CD4-positive, alpha-beta T cell (primary cell): ENCODE measurements around the gene CDH6. TPM values are rescaled to one million over a fixed set of nuclear protein-coding genes. Genes with fewer than 3 reads are reported as not detected.

ENCODE experiments used
- ATAC-seq: fragments of 200-7000 bp; cut with Tn5 transposase; one replicate; pipeline ENCODE4 v1.10.0; 2022; ENCODE audit warnings: mild to moderate bottlenecking; ENCODE audit not compliant: poor library complexity
- CTCF ChIA-PET: fragments of 350-600 bp; sonication (Branson Sonifier 250); formaldehyde crosslinking; loops from one replicate; lab custom pipeline; 2021; ENCODE audit warnings: antibody characterized with exemption, inconsistent platforms; lab: Charles Lee
- POLR2A ChIA-PET: fragments of 350-600 bp; sonication (Branson Sonifier 250); formaldehyde crosslinking; loops from one replicate; lab custom pipeline; 2021; ENCODE audit warnings: antibody characterized with exemption, inconsistent platforms; lab: Charles Lee
- DNase-seq, 14 experiments: peaks; one replicate each; pipeline ENCODE4 v3.0.0-alpha.2; 2013 to 2020; ENCODE audit warnings: mixed read lengths in 2 of 14
- H3K27ac ChIP-seq, 2 donors: one replicate each; pipeline versions ENCODE4 v1.5.1 to v1.7.0; 2013; ENCODE audit warnings: low read length in 2 of 2, low read depth in 1 of 2, mild to moderate bottlenecking in 1 of 2
- H3K27me3 ChIP-seq, 2 experiments: 1 replicate in 1 of 2; 2 replicates in 1 of 2; pipeline versions ENCODE4 v1.6.1 to v1.7.0; 2013; ENCODE audit warnings: low read length in 2 of 2, control low read depth in 1 of 2, mild to moderate bottlenecking in 1 of 2, moderate library complexity in 1 of 2; ENCODE audit not compliant: insufficient read depth in 2 of 2, control insufficient read depth in 1 of 2
- H3K36me3 ChIP-seq: one replicate; pipeline ENCODE4 v1.6.1; 2013; ENCODE audit warnings: low read length, control low read depth; ENCODE audit not compliant: insufficient read depth
- H3K4me1 ChIP-seq: one replicate; pipeline ENCODE4 v1.6.1; 2013; ENCODE audit warnings: low read length, control low read depth; ENCODE audit not compliant: insufficient read depth
- H3K4me3 ChIP-seq: one replicate; pipeline ENCODE4 v1.5.1; 2013; ENCODE audit warnings: mild to moderate bottlenecking, low read length, moderate library complexity
- H3K9me3 ChIP-seq, 2 experiments: 1 replicate in 1 of 2; 2 replicates in 1 of 2; pipeline versions ENCODE4 v1.6.1 to v1.7.0; 2013; ENCODE audit warnings: low read length in 2 of 2, mild to moderate bottlenecking in 2 of 2, control low read depth in 1 of 2, moderate library complexity in 1 of 2; ENCODE audit not compliant: control insufficient read depth in 1 of 2, insufficient read depth in 1 of 2
- H3K27ac Mint-ChIP-seq: one replicate; pipeline ENCODE4 v1.8.0; 2020; ENCODE audit warnings: mixed read lengths
- H3K27me3 Mint-ChIP-seq: one replicate; pipeline ENCODE4 v1.8.0; 2021; ENCODE audit warnings: mixed read lengths
- H3K36me3 Mint-ChIP-seq: one replicate; pipeline ENCODE4 v1.8.0; 2021; ENCODE audit warnings: low read depth, mixed read lengths
- H3K4me1 Mint-ChIP-seq: one replicate; pipeline ENCODE4 v1.8.0; 2021; ENCODE audit warnings: low read depth, mixed read lengths
- H3K4me3 Mint-ChIP-seq: one replicate; pipeline ENCODE4 v1.8.0; 2020; ENCODE audit warnings: mild to moderate bottlenecking, mixed read lengths
- H3K9me3 Mint-ChIP-seq: one replicate; pipeline ENCODE4 v1.8.0; 2020; ENCODE audit warnings: mixed read lengths
- intact Hi-C, 2 experiments: fragments of 100-400 bp; cut with DNase I in 1 of 2; cut with micrococcal nuclease in 1 of 2; formaldehyde crosslinking; loops; one replicate each; pipeline versions ENCODE4 v1.15.1 to v1.9.0; 2023 to 2025; cut with DNase I, micrococcal nuclease
- total RNA-seq, 174 experiments: library from RNA in 2 of 174; stranded (reverse) in 2 of 174; gene quantifications; one replicate each; pipeline ENCODE4 v1.2.3 and lab custom pipeline; 2021 to 2026
- TF ChIP-seq, protein P1 (sequence below): fragments of 200-600 bp; IDR thresholded peaks from one replicate; pipeline ENCODE4 v1.8.0; 2022; ENCODE audit warnings: antibody characterized with exemption, mild to moderate bottlenecking

CDH6 gene
- total RNA-seq, 2 experiments from 2014 or later: not detected

DNA sequence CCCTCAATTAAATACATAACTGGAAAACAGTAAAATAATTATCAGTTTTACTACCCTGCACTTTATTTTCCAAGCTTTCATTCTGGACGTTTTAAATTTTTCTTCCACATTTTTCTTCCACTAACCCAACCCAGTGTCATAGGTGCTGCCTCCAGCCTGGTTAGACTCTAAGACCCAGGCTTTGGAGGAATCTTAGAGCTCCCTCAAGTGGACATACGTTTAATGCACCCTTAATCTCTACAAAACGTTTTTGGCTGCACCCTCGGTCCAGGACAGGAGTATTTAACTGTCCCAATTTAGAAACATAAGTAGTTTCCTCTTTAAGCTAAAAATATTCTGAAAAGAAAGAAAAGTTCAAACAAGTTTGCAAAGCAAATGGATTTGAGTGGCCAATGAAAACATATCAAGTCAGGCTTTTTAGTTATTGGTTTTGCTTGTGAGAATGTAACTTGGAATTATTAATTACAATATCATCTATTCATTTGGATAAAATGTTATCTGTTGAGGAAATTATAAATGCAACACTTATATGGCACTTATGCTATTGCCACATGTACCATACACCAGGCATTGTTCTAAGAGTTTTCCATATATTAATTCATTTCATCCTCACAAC is 38.9 kb downstream of the CDH6 start:
- Histone ChIP-seq H3K9me3 (no peaks in the 10 kb centered on the region), H3K27ac (no peak overlapping the region), H3K4me1 (no peaks in the 10 kb centered on the region), H3K36me3 (no peaks in the 10 kb centered on the region), H3K27me3 (no peaks in the 10 kb centered on the region), H3K4me3 (no peak overlapping the region)
- Mint-ChIP-seq H3K4me1 (no peaks in the 10 kb centered on the region), H3K4me3 (no peak overlapping the region), H3K9me3 (peaks cover 3% of the 10 kb centered on the region), H3K36me3 (no peaks in the 10 kb centered on the region), H3K27me3 (no peaks in the 10 kb centered on the region), H3K27ac (no peak overlapping the region)
- DNase-seq: peak in 1 of 14 experiments; percentile 1
- ChIA-PET POLR2A (no interaction called here), CTCF (no interaction called here)
- ATAC-seq: no peak
- intact Hi-C loops: no loop called here
- TF ChIP-seq, protein P1, sequence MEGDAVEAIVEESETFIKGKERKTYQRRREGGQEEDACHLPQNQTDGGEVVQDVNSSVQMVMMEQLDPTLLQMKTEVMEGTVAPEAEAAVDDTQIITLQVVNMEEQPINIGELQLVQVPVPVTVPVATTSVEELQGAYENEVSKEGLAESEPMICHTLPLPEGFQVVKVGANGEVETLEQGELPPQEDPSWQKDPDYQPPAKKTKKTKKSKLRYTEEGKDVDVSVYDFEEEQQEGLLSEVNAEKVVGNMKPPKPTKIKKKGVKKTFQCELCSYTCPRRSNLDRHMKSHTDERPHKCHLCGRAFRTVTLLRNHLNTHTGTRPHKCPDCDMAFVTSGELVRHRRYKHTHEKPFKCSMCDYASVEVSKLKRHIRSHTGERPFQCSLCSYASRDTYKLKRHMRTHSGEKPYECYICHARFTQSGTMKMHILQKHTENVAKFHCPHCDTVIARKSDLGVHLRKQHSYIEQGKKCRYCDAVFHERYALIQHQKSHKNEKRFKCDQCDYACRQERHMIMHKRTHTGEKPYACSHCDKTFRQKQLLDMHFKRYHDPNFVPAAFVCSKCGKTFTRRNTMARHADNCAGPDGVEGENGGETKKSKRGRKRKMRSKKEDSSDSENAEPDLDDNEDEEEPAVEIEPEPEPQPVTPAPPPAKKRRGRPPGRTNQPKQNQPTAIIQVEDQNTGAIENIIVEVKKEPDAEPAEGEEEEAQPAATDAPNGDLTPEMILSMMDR: no peak

DNA sequence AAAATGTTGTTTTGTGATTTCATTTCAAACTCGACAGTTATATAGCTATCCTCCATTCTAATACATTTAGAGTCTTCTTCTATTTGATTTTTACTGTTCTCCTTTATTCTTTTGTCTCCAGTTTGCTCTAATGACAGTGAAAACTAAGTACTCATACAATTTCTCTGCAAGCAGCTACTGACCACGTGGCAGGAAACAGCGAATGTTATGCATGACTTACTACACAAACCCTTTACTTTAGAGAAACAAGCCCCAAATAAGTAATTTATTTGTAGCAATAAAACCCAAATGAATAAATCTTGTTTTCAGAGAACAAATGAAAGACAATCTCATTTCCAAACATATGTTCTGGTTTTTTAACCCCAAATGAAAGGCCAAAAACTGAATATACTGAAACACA is 41.9 kb downstream of the CDH6 start:
- H3K36me3 ChIP-seq: no peaks in the 10 kb centered on the region
- intact Hi-C loops: no loop called here
- Mint-ChIP-seq H3K27ac (no peak overlapping the region), H3K4me3 (no peak overlapping the region), H3K9me3 (no peaks in the 10 kb centered on the region), H3K36me3 (no peaks in the 10 kb centered on the region), H3K27me3 (no peaks in the 10 kb centered on the region), H3K4me1 (no peaks in the 10 kb centered on the region)
- TF ChIP-seq, protein P1: no peak
- H3K4me1 ChIP-seq: no peaks in the 10 kb centered on the region
- no peak for ATAC-seq
- POLR2A ChIA-PET: no interaction called here
- CTCF ChIA-PET: no interaction called here
- no peaks in the 10 kb centered on the region for H3K27me3 ChIP-seq
- no peak overlapping the region for H3K27ac ChIP-seq
- no peaks in the 10 kb centered on the region for H3K9me3 ChIP-seq
- no peak overlapping the region for H3K4me3 ChIP-seq
- DNase-seq: no peak

DNA sequence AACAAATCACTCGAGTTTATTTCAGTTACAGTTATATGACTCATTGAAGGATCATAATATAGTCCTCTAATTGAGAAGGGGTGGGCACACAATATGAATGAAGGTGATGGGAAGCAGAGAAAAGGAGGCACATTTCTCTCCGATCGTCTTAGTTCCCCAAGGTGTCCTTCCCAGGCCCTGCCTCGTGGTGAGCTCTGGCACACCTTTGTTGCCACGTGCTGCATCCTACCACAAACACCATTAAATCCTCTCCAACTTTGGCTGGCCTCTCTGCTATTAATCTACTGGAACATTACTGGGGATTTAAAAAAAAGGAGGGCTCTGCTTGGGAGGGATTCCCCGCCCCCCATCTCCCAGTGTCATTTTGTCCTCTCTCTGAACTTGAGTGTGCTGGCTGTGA is 42.9 kb downstream of the CDH6 start:
- Mint-ChIP-seq H3K4me1 (no peaks in the 10 kb centered on the region), H3K27ac (no peak overlapping the region), H3K36me3 (no peaks in the 10 kb centered on the region), H3K9me3 (no peaks in the 10 kb centered on the region), H3K4me3 (no peak overlapping the region), H3K27me3 (no peaks in the 10 kb centered on the region)
- no peaks in the 10 kb centered on the region for H3K4me1 ChIP-seq
- CTCF ChIA-PET: no interaction called here
- TF ChIP-seq, protein P1: no peak
- H3K9me3 ChIP-seq: no peaks in the 10 kb centered on the region
- H3K27me3 ChIP-seq: no peaks in the 10 kb centered on the region
- H3K4me3 ChIP-seq: no peak overlapping the region
- DNase-seq (no peak), ATAC-seq (no peak)
- H3K27ac ChIP-seq: no peak overlapping the region
- intact Hi-C loops: no loop called here
- POLR2A ChIA-PET: no interaction called here
- no peaks in the 10 kb centered on the region for H3K36me3 ChIP-seq
